Measurements from ENCODE around the gene TRIM69.

The TRIM69 gene

DNA sequence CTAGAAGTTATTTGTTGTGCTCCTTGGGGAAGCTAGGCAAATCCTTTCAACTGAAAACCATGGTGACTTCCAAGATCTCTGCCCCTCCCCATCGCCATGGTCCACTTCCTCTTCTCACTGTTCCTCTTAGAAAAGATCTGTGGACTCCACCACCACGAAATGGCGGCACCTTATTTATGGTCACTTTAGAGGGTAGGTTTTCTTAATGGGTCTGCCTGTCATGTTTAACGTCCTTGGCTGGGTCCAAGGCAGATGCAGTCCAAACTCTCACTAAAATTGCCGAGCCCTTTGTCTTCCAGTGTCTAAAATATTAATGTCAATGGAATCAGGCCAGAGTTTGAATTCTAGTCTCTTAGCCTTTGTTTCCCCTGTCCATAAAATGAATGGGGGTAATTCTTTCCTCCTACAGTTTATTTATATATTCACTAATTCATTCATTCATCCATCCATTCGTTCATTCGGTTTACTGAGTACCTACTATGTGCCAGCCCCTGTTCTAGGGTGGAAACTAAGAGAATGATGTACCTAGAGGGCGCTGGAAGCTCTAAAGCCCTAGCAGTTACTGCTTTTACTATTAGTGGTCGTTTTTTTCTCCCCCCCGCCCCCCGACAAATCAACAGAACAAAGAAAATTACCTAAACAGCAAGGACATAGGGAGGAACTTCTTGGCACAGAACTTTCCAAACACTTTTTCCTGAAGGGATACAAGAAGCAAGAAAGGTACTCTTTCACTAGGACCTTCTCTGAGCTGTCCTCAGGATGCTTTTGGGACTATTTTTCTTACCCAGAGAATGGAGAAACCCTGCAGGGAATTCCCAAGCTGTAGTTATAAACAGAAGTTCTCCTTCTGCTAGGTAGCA, 25.9 kb upstream of the TRIM69 start:
- 8% methylated on average over 2 of the region's 11 CpGs for WGBS (ENCODE audit: insufficient coverage)
- peak overlapping the region; percentile 83 to 100 (median 94) for H3K4me3 ChIP-seq (ENCODE audit: control insufficient read depth in 1 of 7, extremely low read depth in 1 of 7, insufficient read depth in 4 of 7, low read depth in 2 of 7, low read length in 6 of 7)
- H3K27me3 ChIP-seq (replicated peaks in 2 of 5; ENCODE audit: control insufficient read depth in 4 of 5, insufficient read depth in 5 of 5, low read length in 4 of 5), result no peaks in the 10 kb centered on the region
- H3K36me3 ChIP-seq (ENCODE audit: control insufficient read depth in 4 of 4, insufficient read depth in 4 of 4, low read length in 3 of 4), result peaks cover 8 to 15% (median 13%) of the 10 kb centered on the region in 4 experiments
- no peaks in the 10 kb centered on the region for H3K9me3 ChIP-seq (ENCODE audit: control extremely low read depth in 1 of 5, control insufficient read depth in 4 of 5, insufficient read depth in 2 of 5, low read depth in 1 of 5, low read length in 4 of 5)
- peak; percentile 76 to 89 (median 88) for DNase-seq
- H3K27ac ChIP-seq (ENCODE audit: insufficient read depth in 1 of 2, low read depth in 1 of 2, low read length in 2 of 2, poor library complexity in 1 of 2, severe bottlenecking in 2 of 2), result peak overlapping the region; percentile 97 to 99
- POLR2A ChIA-PET, result interaction anchor here (0.6 to 5.1 kb wide), 12 partner anchors 12 to 284 kb away, joined by 3 to 106 read pairs (median 6); partner anchors contain the start of genes SPG11 and TRIM69
- peaks cover 18 to 44% (median 29%) of the 10 kb centered on the region in 4 experiments for H3K4me1 ChIP-seq (ENCODE audit: control extremely low read depth in 1 of 4, control insufficient read depth in 4 of 4, insufficient read depth in 4 of 4, low read length in 3 of 4)
- CTCF ChIA-PET, result interaction anchor here (0.6 to 7.8 kb wide), 9 partner anchors 10 to 45 kb away, joined by 3 to 105 read pairs (median 6); partner anchors contain the start of genes SPG11 and TRIM69

DNA sequence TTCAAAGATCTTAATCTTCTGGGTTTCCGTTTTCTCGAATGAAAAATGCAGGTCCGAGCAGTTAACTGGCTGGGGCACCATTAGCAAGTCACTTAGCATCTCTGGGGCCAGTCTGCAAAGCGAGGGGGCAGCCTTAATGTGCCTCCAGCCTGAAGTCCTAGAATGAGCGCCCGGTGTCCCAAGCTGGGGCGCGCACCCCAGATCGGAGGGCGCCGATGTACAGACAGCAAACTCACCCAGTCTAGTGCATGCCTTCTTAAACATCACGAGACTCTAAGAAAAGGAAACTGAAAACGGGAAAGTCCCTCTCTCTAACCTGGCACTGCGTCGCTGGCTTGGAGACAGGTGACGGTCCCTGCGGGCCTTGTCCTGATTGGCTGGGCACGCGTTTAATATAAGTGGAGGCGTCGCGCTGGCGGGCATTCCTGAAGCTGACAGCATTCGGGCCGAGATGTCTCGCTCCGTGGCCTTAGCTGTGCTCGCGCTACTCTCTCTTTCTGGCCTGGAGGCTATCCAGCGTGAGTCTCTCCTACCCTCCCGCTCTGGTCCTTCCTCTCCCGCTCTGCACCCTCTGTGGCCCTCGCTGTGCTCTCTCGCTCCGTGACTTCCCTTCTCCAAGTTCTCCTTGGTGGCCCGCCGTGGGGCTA, 25.1 kb upstream of the TRIM69 start, which contains the start of the genes B2M and PATL2:
Gene B2M (plus strand): TSS at position 422 of the 647 bp plus-strand sequence. CDS start 30 bp downstream, at position 452.
Gene PATL2 (minus strand): TSS at position 228 of the 647 bp plus-strand sequence. CDS start 34,833 bp downstream, outside the sequence.
- Histone ChIP-seq H3K4me3 (ENCODE audit: control insufficient read depth in 1 of 7, extremely low read depth in 1 of 7, insufficient read depth in 4 of 7, low read depth in 2 of 7, low read length in 6 of 7) (peak within 1 kb of the TSS; percentile 83 to 100 (median 94)), H3K36me3 (ENCODE audit: control insufficient read depth in 4 of 4, insufficient read depth in 4 of 4, low read length in 3 of 4) (peaks cover 14 to 21% (median 20%) of the 10 kb centered on the region in 4 experiments), H3K4me1 (ENCODE audit: control extremely low read depth in 1 of 4, control insufficient read depth in 4 of 4, insufficient read depth in 4 of 4, low read length in 3 of 4) (peaks cover 18 to 49% (median 29%) of the 10 kb centered on the region in 4 experiments), H3K9me3 (ENCODE audit: control extremely low read depth in 1 of 5, control insufficient read depth in 4 of 5, insufficient read depth in 2 of 5, low read depth in 1 of 5, low read length in 4 of 5) (no peaks in the 10 kb centered on the region), H3K27me3 (replicated peaks in 2 of 5; ENCODE audit: control insufficient read depth in 4 of 5, insufficient read depth in 5 of 5, low read length in 4 of 5) (no peaks in the 10 kb centered on the region), H3K27ac (ENCODE audit: insufficient read depth in 1 of 2, low read depth in 1 of 2, low read length in 2 of 2, poor library complexity in 1 of 2, severe bottlenecking in 2 of 2) (peak within 1 kb of the TSS; percentile 97 to 99)
- POLR2A ChIA-PET, result interaction anchor here (0.6 to 5.1 kb wide), 14 partner anchors 11 to 621 kb away, joined by 3 to 106 read pairs (median 6); partner anchors contain the start of genes SPG11 and TRIM69
- CTCF ChIA-PET, result interaction anchor here (0.6 to 7.8 kb wide), 8 partner anchors 9 to 46 kb away, joined by 4 to 105 read pairs (median 7); partner anchors contain the start of genes SPG11 and TRIM69
- peak; percentile 97 to 99 (median 99) for DNase-seq
- WGBS (ENCODE audit: insufficient coverage), result under 1% methylated on average over 31 of the region's 37 CpGs

DNA sequence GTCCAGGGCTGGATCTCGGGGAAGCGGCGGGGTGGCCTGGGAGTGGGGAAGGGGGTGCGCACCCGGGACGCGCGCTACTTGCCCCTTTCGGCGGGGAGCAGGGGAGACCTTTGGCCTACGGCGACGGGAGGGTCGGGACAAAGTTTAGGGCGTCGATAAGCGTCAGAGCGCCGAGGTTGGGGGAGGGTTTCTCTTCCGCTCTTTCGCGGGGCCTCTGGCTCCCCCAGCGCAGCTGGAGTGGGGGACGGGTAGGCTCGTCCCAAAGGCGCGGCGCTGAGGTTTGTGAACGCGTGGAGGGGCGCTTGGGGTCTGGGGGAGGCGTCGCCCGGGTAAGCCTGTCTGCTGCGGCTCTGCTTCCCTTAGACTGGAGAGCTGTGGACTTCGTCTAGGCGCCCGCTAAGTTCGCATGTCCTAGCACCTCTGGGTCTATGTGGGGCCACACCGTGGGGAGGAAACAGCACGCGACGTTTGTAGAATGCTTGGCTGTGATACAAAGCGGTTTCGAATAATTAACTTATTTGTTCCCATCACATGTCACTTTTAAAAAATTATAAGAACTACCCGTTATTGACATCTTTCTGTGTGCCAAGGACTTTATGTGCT, 24.5 kb upstream of the TRIM69 start:
- Histone ChIP-seq H3K9me3 (ENCODE audit: control extremely low read depth in 1 of 5, control insufficient read depth in 4 of 5, insufficient read depth in 2 of 5, low read depth in 1 of 5, low read length in 4 of 5) (no peaks in the 10 kb centered on the region), H3K36me3 (ENCODE audit: control insufficient read depth in 4 of 4, insufficient read depth in 4 of 4, low read length in 3 of 4) (peaks cover 19 to 27% (median 25%) of the 10 kb centered on the region in 4 experiments), H3K4me1 (ENCODE audit: control extremely low read depth in 1 of 4, control insufficient read depth in 4 of 4, insufficient read depth in 4 of 4, low read length in 3 of 4) (peaks cover 18 to 49% (median 29%) of the 10 kb centered on the region in 4 experiments), H3K4me3 (ENCODE audit: control insufficient read depth in 1 of 7, extremely low read depth in 1 of 7, insufficient read depth in 4 of 7, low read depth in 2 of 7, low read length in 6 of 7) (peak overlapping the region; percentile 83 to 100 (median 94)), H3K27me3 (replicated peaks in 2 of 5; ENCODE audit: control insufficient read depth in 4 of 5, insufficient read depth in 5 of 5, low read length in 4 of 5) (no peaks in the 10 kb centered on the region), H3K27ac (ENCODE audit: insufficient read depth in 1 of 2, low read depth in 1 of 2, low read length in 2 of 2, poor library complexity in 1 of 2, severe bottlenecking in 2 of 2) (peak overlapping the region; percentile 97 to 99)
- under 1% methylated on average over 40 of the region's 46 CpGs for WGBS (ENCODE audit: insufficient coverage)
- ChIA-PET POLR2A (interaction anchor here (0.6 to 5.1 kb wide), 11 partner anchors 10 to 622 kb away, joined by 3 to 106 read pairs (median 6); partner anchors contain the start of genes SPG11 and TRIM69), CTCF (interaction anchor here (1.8 to 7.8 kb wide), 6 partner anchors 8 to 47 kb away, joined by 5 to 105 read pairs (median 46); partner anchors contain the start of genes SPG11 and TRIM69)
- DNase-seq, result peak in 2 of 3 donors; percentile 55 to 62

DNA sequence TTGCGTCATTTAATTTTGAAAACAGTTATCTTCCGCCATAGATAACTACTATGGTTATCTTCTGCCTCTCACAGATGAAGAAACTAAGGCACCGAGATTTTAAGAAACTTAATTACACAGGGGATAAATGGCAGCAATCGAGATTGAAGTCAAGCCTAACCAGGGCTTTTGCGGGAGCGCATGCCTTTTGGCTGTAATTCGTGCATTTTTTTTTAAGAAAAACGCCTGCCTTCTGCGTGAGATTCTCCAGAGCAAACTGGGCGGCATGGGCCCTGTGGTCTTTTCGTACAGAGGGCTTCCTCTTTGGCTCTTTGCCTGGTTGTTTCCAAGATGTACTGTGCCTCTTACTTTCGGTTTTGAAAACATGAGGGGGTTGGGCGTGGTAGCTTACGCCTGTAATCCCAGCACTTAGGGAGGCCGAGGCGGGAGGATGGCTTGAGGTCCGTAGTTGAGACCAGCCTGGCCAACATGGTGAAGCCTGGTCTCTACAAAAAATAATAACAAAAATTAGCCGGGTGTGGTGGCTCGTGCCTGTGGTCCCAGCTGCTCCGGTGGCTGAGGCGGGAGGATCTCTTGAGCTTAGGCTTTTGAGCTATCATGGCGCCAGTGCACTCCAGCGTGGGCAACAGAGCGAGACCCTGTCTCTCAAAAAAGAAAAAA, 23.9 kb upstream of the TRIM69 start:
- Histone ChIP-seq H3K36me3 (ENCODE audit: control insufficient read depth in 4 of 4, insufficient read depth in 4 of 4, low read length in 3 of 4) (peaks cover 21 to 33% (median 29%) of the 10 kb centered on the region in 4 experiments), H3K27ac (ENCODE audit: insufficient read depth in 1 of 2, low read depth in 1 of 2, low read length in 2 of 2, poor library complexity in 1 of 2, severe bottlenecking in 2 of 2) (peak overlapping the region; percentile 97 to 99), H3K9me3 (ENCODE audit: control extremely low read depth in 1 of 5, control insufficient read depth in 4 of 5, insufficient read depth in 2 of 5, low read depth in 1 of 5, low read length in 4 of 5) (no peaks in the 10 kb centered on the region), H3K4me3 (ENCODE audit: control insufficient read depth in 1 of 7, extremely low read depth in 1 of 7, insufficient read depth in 4 of 7, low read depth in 2 of 7, low read length in 6 of 7) (peak overlapping the region; percentile 83 to 100 (median 94)), H3K4me1 (ENCODE audit: control extremely low read depth in 1 of 4, control insufficient read depth in 4 of 4, insufficient read depth in 4 of 4, low read length in 3 of 4) (peaks cover 18 to 49% (median 29%) of the 10 kb centered on the region in 4 experiments), H3K27me3 (replicated peaks in 2 of 5; ENCODE audit: control insufficient read depth in 4 of 5, insufficient read depth in 5 of 5, low read length in 4 of 5) (no peaks in the 10 kb centered on the region)
- POLR2A ChIA-PET, result interaction anchor here (1.4 to 5.1 kb wide), 6 partner anchors 17 to 52 kb away, joined by 4 to 106 read pairs (median 34); partner anchors contain the start of genes SPG11 and TRIM69
- peak; percentile 90 to 96 (median 94) for DNase-seq
- CTCF ChIA-PET, result interaction anchor here (0.8 to 7.8 kb wide), 7 partner anchors 10 to 139 kb away, joined by 3 to 105 read pairs (median 12); partner anchors contain the start of genes SPG11 and TRIM69
- under 1% methylated on average over 24 of the region's 24 CpGs for WGBS (ENCODE audit: insufficient coverage)

DNA sequence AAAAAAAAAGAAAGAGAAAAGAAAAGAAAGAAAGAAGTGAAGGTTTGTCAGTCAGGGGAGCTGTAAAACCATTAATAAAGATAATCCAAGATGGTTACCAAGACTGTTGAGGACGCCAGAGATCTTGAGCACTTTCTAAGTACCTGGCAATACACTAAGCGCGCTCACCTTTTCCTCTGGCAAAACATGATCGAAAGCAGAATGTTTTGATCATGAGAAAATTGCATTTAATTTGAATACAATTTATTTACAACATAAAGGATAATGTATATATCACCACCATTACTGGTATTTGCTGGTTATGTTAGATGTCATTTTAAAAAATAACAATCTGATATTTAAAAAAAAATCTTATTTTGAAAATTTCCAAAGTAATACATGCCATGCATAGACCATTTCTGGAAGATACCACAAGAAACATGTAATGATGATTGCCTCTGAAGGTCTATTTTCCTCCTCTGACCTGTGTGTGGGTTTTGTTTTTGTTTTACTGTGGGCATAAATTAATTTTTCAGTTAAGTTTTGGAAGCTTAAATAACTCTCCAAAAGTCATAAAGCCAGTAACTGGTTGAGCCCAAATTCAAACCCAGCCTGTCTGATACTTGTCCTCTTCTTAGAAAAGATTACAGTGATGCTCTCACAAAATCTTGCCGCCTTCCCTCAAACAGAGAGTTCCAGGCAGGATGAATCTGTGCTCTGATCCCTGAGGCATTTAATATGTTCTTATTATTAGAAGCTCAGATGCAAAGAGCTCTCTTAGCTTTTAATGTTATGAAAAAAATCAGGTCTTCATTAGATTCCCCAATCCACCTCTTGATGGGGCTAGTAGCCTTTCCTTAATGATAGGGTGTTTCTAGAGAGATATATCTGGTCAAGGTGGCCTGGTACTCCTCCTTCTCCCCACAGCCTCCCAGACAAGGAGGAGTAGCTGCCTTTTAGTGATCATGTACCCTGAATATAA, 23.0 kb upstream of the TRIM69 start:
- peak overlapping the region; percentile 97 to 99 for H3K27ac ChIP-seq (ENCODE audit: insufficient read depth in 1 of 2, low read depth in 1 of 2, low read length in 2 of 2, poor library complexity in 1 of 2, severe bottlenecking in 2 of 2)
- no peaks in the 10 kb centered on the region for H3K27me3 ChIP-seq (replicated peaks in 2 of 5; ENCODE audit: control insufficient read depth in 4 of 5, insufficient read depth in 5 of 5, low read length in 4 of 5)
- H3K9me3 ChIP-seq (ENCODE audit: control extremely low read depth in 1 of 5, control insufficient read depth in 4 of 5, insufficient read depth in 2 of 5, low read depth in 1 of 5, low read length in 4 of 5), result no peaks in the 10 kb centered on the region
- POLR2A ChIA-PET, result interaction anchor here (0.5 to 5.1 kb wide), 9 partner anchors 9 to 493 kb away, joined by 3 to 106 read pairs (median 4); partner anchors contain the start of genes SPG11 and TRIM69
- H3K4me1 ChIP-seq (ENCODE audit: control extremely low read depth in 1 of 4, control insufficient read depth in 4 of 4, insufficient read depth in 4 of 4, low read length in 3 of 4), result peaks cover 18 to 49% (median 29%) of the 10 kb centered on the region in 4 experiments
- peak; percentile 48 to 49 (median 49) for DNase-seq
- 100% methylated on average over 1 of the region's 5 CpGs for WGBS (ENCODE audit: insufficient coverage)
- CTCF ChIA-PET, result interaction anchor here (0.7 to 7.8 kb wide), 14 partner anchors 9 to 176 kb away, joined by 3 to 105 read pairs (median 4); partner anchors contain the start of genes SPG11 and TRIM69
- H3K36me3 ChIP-seq (ENCODE audit: control insufficient read depth in 4 of 4, insufficient read depth in 4 of 4, low read length in 3 of 4), result peaks cover 25 to 41% (median 33%) of the 10 kb centered on the region in 4 experiments
- H3K4me3 ChIP-seq (ENCODE audit: control insufficient read depth in 1 of 7, extremely low read depth in 1 of 7, insufficient read depth in 4 of 7, low read depth in 2 of 7, low read length in 6 of 7), result peak overlapping the region in 6 of 7 experiments; percentile 83 to 100 (median 95)

All from common myeloid progenitor, CD34-positive (primary cell).